H1 (cell line): Measurements from ENCODE around the gene FBLIM1.
"Not testable (repeated sequence)": the region's sequence is repeated elsewhere in the genome, so short reads cannot be mapped to it uniquely, and the experiment has no call there.

Experiments
- GTF2F1 ChIP-seq: IDR thresholded peaks from 2 replicates; pipeline ENCODE4 v1.6.1; 2012; ENCODE audit warnings: low read depth, low read length, improper control_type of control experiment, borderline replicate concordance
- SUZ12 ChIP-seq: fragments of 200-600 bp; sonication (generic); IDR thresholded peaks from 2 replicates; pipeline ENCODE4 v1.6.1; 2012; ENCODE audit warnings: mild to moderate bottlenecking, inconsistent platforms, low read length, moderate library complexity, mixed read lengths
- TF ChIP-seq, protein P1 (sequence below), 3 experiments: IDR thresholded peaks; 1 replicate in 2 of 3; 2 replicates in 1 of 3; pipeline versions ENCODE4 v1.5.1 to v1.6.1; 2011; ENCODE audit warnings: low read length in 3 of 3, mild to moderate bottlenecking in 3 of 3, inconsistent platforms in 2 of 3, low read depth in 1 of 3, moderate library complexity in 1 of 3; ENCODE audit not compliant: insufficient read depth in 1 of 3; ENCODE audit errors: control extremely low read depth in 1 of 3

DNA sequence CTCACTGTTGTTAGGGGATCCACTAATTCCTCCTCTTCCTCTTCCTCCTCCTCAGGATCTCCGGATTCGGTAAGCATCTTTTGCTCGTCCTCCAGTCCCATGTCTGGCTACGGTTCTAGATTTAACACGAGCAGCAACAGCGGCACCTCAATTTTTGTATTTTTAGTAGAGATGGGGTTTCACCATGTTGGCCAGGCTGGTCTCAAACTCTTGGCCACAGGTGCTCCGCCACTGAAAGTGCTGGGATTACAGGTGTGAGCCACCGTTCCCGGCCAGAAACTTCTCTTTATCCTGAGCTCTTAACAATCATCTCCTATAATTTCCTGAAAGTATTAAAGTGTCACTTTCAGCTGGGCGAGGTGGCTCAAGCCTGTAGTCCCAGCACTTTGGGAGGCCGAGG is 49.0 kb downstream of the FBLIM1 start, which contains the start of gene UQCRHL:
- TF ChIP-seq SUZ12, GTF2F1: not testable (repeated sequence)
- TF ChIP-seq, protein P1, sequence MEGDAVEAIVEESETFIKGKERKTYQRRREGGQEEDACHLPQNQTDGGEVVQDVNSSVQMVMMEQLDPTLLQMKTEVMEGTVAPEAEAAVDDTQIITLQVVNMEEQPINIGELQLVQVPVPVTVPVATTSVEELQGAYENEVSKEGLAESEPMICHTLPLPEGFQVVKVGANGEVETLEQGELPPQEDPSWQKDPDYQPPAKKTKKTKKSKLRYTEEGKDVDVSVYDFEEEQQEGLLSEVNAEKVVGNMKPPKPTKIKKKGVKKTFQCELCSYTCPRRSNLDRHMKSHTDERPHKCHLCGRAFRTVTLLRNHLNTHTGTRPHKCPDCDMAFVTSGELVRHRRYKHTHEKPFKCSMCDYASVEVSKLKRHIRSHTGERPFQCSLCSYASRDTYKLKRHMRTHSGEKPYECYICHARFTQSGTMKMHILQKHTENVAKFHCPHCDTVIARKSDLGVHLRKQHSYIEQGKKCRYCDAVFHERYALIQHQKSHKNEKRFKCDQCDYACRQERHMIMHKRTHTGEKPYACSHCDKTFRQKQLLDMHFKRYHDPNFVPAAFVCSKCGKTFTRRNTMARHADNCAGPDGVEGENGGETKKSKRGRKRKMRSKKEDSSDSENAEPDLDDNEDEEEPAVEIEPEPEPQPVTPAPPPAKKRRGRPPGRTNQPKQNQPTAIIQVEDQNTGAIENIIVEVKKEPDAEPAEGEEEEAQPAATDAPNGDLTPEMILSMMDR (IDR thresholded peaks at IDR 0.05; ENCODE audit: control extremely low read depth in 1 of 3, insufficient read depth in 1 of 3, low read depth in 1 of 3, low read length in 3 of 3), result not testable (repeated sequence)
